Adipocyte (in vitro differentiated cells): ENCODE measurements around the gene LMO4.

Source experiments
- DNase-seq: peaks from one replicate; pipeline ENCODE4 v3.0.0-alpha.2; 2015; ENCODE audit warnings: low read depth
- H3K27me3 ChIP-seq: replicated peaks from 2 replicates; pipeline ENCODE4 v1.7.0; 2013; ENCODE audit warnings: mild to moderate bottlenecking, low read length, moderate library complexity; ENCODE audit not compliant: control insufficient read depth, insufficient read depth
- H3K36me3 ChIP-seq: 2 replicates; pipeline ENCODE4 v1.7.0; 2013; ENCODE audit warnings: low read length, mild to moderate bottlenecking, moderate library complexity; ENCODE audit not compliant: control insufficient read depth, insufficient read depth, severe bottlenecking
- H3K4me1 ChIP-seq: 2 replicates; pipeline ENCODE4 v1.7.0; 2013; ENCODE audit warnings: mild to moderate bottlenecking, low read length, moderate library complexity; ENCODE audit not compliant: control insufficient read depth, insufficient read depth
- H3K4me3 ChIP-seq: 2 replicates; pipeline ENCODE4 v1.7.0; 2013; ENCODE audit warnings: mild to moderate bottlenecking, low read length, moderate library complexity
- H3K9ac ChIP-seq: 2 replicates; pipeline ENCODE4 v1.7.0; 2013; ENCODE audit warnings: mild to moderate bottlenecking, low read length, moderate library complexity
- H3K9me3 ChIP-seq: 2 replicates; pipeline ENCODE4 v1.7.0; 2013; ENCODE audit warnings: mild to moderate bottlenecking, low read length, moderate library complexity; ENCODE audit not compliant: control insufficient read depth

LMO4 gene

GRCh38 chr1:87394513-87394912, 65.8 kb downstream of the LMO4 start:
- H3K9me3 ChIP-seq = peaks cover 4% of the 10 kb centered on the region
- no peaks in the 10 kb centered on the region for H3K27me3 ChIP-seq
- no peak for DNase-seq
- no peaks in the 10 kb centered on the region for H3K36me3 ChIP-seq
- peaks cover 32% of the 10 kb centered on the region for H3K4me1 ChIP-seq
- no peak overlapping the region for H3K4me3 ChIP-seq
- no peak overlapping the region for H3K9ac ChIP-seq

DNA sequence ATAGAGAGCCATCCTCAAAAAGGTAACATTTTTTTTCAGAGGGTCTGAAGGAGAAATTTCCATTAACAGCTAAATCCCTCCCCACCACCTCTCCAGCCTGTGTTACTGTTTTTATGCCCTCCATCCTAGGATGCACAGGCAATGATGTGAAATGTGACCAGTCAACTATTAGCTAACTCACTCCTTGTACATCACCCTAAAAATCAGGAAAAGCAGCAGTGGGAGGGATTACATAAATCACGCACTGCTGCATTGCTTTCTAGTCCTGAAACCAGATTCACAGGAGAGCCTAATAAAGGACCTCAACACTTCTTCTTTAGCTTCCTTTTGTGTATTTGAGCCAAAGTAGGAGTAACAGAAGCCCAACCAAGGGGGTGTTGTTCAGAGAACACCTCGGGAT, 66.3 kb downstream of the LMO4 start:
- no peaks in the 10 kb centered on the region for H3K36me3 ChIP-seq
- H3K4me3 ChIP-seq = no peak overlapping the region
- H3K4me1 ChIP-seq = peaks cover 32% of the 10 kb centered on the region
- no peak for DNase-seq
- no peaks in the 10 kb centered on the region for H3K27me3 ChIP-seq
- H3K9ac ChIP-seq = no peak overlapping the region
- H3K9me3 ChIP-seq = no peaks in the 10 kb centered on the region
